Karpas-422 (cell line): ENCODE data around the gene NRG3. TPM values are rescaled to one million over a fixed set of nuclear protein-coding genes. Genes with fewer than 3 reads are reported as not detected.

Experiments used
- DNase-seq: peaks from one replicate; pipeline ENCODE4 v3.0.0-alpha.2; 2015
- H2AFZ ChIP-seq: fragments of 200-600 bp; sonication (generic); 2 replicates; pipeline ENCODE4 v1.6.1; 2014; ENCODE audit warnings: antibody characterized with exemption, low read length, mixed read lengths
- H3K27ac ChIP-seq: fragments of 200-600 bp; sonication (generic); 2 replicates; pipeline ENCODE4 v1.5.1; 2014; ENCODE audit warnings: mild to moderate bottlenecking, low read length, moderate library complexity
- H3K27me3 ChIP-seq: fragments of 200-600 bp; sonication (generic); 2 replicates; pipeline ENCODE4 v1.6.1; 2014; ENCODE audit warnings: low read length, mixed read lengths
- H3K36me3 ChIP-seq: fragments of 200-600 bp; sonication (generic); 2 replicates; pipeline ENCODE4 v1.6.1; 2014; ENCODE audit warnings: low read length, mixed read lengths; ENCODE audit not compliant: insufficient read depth
- H3K4me1 ChIP-seq: fragments of 200-600 bp; sonication (generic); 2 replicates; pipeline ENCODE4 v1.6.1; 2014; ENCODE audit warnings: mild to moderate bottlenecking, low read length, mixed read lengths
- H3K4me2 ChIP-seq: fragments of 200-600 bp; sonication (generic); 2 replicates; pipeline ENCODE4 v1.6.1; 2014; ENCODE audit warnings: low read length, low read depth, mild to moderate bottlenecking; ENCODE audit not compliant: poor library complexity, severe bottlenecking
- H3K4me3 ChIP-seq: fragments of 200-600 bp; sonication (generic); 2 replicates; pipeline ENCODE4 v1.5.1; 2014; ENCODE audit warnings: mild to moderate bottlenecking, antibody characterized with exemption, low read length, mixed read lengths
- H3K79me2 ChIP-seq: fragments of 200-600 bp; sonication (generic); 2 replicates; pipeline ENCODE4 v1.6.1; 2014; ENCODE audit warnings: mild to moderate bottlenecking, low read length, mixed read lengths
- H3K9ac ChIP-seq: fragments of 200-600 bp; sonication (generic); 2 replicates; pipeline ENCODE4 v1.6.0; 2014; ENCODE audit warnings: low read length
- H3K9me2 ChIP-seq: fragments of 200-600 bp; sonication (generic), shearing (Covaris generic); replicated peaks from 2 replicates; pipeline ENCODE4 v1.6.0; 2014; ENCODE audit warnings: mild to moderate bottlenecking, low read length, moderate library complexity; ENCODE audit not compliant: insufficient read depth
- H3K9me3 ChIP-seq: fragments of 300-700, 200-600 bp; sonication (generic); 2 replicates; pipeline ENCODE4 v1.6.1; 2014; ENCODE audit warnings: low read length, mixed read lengths
- H4K20me1 ChIP-seq: fragments of 200-600 bp; sonication (generic); 2 replicates; pipeline ENCODE4 v1.6.1; 2014; ENCODE audit warnings: mild to moderate bottlenecking, antibody characterized with exemption, low read length, low read depth; ENCODE audit not compliant: insufficient read depth
- total RNA-seq: library from RNA; depleted of rRNA; stranded (reverse); fragments of >200 nt; shearing (Covaris generic); gene quantifications from 2 replicates; pipeline ENCODE4 v1.2.3, GENCODE V29; 2014; ENCODE audit warnings: low replicate concordance

NRG3 gene
- total RNA-seq, 1 experiment from 2014 or later, result not detected

DNA sequence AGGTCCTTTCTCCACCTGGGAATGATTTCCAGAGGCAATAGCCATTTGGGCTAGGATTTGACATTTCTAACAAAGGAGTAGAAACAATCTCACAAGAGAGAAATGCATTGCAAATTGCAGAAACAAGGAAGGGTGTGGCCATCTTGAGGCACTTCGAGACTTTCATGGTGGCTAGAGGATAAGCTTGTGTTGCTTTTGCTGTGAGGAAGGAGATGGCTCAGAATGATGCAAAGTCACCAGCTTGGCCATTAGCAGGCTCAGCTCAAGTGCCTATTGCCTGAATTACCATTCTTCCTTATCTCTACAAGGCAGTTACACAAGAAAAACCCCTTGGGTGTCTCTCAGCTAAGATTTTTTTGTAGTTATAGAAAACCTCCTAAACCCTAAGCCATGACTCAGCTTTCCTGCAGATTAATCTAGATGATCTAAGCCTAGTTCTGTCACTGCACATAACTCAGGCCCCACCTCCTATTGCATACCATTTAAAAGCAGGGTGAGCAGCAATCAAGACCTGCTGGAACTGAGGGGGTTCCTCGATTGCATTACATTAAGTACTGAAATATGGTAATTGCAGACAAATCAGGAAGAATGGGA, 683.1 kb downstream of the NRG3 start:
- Histone ChIP-seq H3K27me3 (no peaks in the 10 kb centered on the region), H3K79me2 (no peaks in the 10 kb centered on the region), H3K4me2 (no peak overlapping the region), H3K4me3 (no peak overlapping the region), H3K36me3 (no peaks in the 10 kb centered on the region), H2AFZ (no peak overlapping the region), H3K27ac (no peak overlapping the region), H3K9me3 (no peaks in the 10 kb centered on the region), H4K20me1 (no peaks in the 10 kb centered on the region), H3K4me1 (no peaks in the 10 kb centered on the region), H3K9me2 (no peaks in the 10 kb centered on the region), H3K9ac (no peak overlapping the region)
- no peak for DNase-seq

DNA sequence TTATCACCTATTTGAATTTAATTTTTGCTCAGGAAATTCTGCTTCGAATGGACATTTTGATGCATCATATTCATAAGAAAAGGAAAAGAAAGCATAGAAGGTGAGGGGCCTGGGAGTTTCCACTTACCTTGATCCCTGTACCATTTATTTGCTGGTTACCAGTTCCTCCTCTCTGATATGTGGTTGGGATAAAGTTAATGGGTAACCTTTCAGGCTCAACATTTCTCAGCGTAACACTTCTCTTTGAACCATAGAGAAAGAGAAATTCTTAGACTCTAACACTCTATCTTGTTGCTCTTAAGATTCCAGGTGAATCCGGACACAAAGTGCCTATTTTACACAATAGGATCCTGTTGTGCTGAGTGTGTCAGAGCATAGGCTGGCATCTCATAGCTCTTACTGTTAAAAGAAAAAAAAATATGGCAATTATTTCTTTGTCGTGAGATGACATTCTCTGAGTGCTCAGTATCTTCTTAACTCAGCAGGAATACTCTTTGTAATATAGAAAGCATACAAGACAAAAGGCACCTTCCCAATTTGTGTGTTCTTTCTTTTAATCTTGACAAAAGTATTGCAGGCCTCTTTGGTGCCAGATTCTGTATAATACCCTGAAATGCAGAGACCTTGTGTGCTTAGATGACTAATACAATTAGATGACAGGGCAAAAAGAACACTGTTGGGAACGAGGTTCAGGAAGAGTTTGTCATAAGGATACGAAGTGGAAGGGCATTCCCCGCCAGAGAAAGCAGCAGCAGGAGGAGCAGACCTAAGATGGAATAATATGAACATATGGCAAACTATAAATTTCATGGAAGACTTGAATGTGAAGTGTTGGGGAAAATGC, 689.6 kb downstream of the NRG3 start:
- no peaks in the 10 kb centered on the region for H4K20me1 ChIP-seq
- no peaks in the 10 kb centered on the region for H3K36me3 ChIP-seq
- no peaks in the 10 kb centered on the region for H3K9me3 ChIP-seq
- H3K4me2 ChIP-seq, result no peak overlapping the region
- no peaks in the 10 kb centered on the region for H3K79me2 ChIP-seq
- no peaks in the 10 kb centered on the region for H3K9me2 ChIP-seq
- no peak overlapping the region for H3K9ac ChIP-seq
- H2AFZ ChIP-seq, result no peak overlapping the region
- DNase-seq, result no peak
- H3K27me3 ChIP-seq, result no peaks in the 10 kb centered on the region
- no peak overlapping the region for H3K27ac ChIP-seq
- H3K4me3 ChIP-seq, result no peak overlapping the region
- no peaks in the 10 kb centered on the region for H3K4me1 ChIP-seq

DNA sequence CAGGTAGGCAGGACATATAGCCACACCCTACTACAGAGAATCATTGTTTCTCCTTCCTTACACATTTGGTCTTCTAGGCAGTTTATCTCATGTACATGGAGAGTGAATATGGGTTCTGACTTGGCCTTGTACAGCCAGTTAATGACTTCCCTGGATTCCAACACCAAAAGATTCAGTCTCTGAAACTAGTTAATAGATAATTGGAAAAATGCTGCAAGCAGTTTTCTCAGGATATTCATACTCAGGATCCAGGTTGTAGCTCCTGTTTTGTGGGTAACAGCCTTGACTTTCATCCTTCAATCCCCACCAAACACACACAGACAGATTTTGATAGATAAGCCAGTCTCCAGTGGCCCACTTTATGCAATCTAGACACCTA, 690.2 kb downstream of the NRG3 start:
- no peaks in the 10 kb centered on the region for H3K27me3 ChIP-seq
- no peak overlapping the region for H2AFZ ChIP-seq
- no peaks in the 10 kb centered on the region for H3K36me3 ChIP-seq
- no peaks in the 10 kb centered on the region for H3K9me3 ChIP-seq
- no peak overlapping the region for H3K4me3 ChIP-seq
- no peaks in the 10 kb centered on the region for H3K4me1 ChIP-seq
- H4K20me1 ChIP-seq, result no peaks in the 10 kb centered on the region
- no peak overlapping the region for H3K4me2 ChIP-seq
- H3K27ac ChIP-seq, result no peak overlapping the region
- H3K9ac ChIP-seq, result no peak overlapping the region
- H3K9me2 ChIP-seq, result no peaks in the 10 kb centered on the region
- no peak for DNase-seq
- H3K79me2 ChIP-seq, result no peaks in the 10 kb centered on the region

DNA sequence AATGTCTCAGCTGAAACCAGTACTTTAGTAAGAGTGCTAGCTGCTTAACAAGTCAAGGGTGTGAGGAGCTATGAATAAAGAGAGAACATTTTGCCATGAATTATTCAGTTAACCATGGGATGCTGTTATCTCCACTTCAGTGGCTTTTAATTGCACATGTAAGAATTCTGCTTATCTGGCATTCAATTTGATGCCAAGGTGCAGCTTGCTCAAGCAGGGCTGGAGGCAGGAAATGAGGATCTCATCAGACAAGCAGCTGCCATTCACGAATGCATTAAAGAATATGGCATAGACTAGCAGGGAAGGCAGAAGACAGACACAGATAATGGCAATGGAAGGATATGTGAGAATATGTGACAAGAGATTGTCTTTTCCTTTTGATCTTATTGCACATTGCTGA, 697.8 kb downstream of the NRG3 start:
- H3K9ac ChIP-seq, result no peak overlapping the region
- no peak overlapping the region for H3K4me3 ChIP-seq
- H2AFZ ChIP-seq, result no peak overlapping the region
- no peaks in the 10 kb centered on the region for H3K4me1 ChIP-seq
- H3K9me3 ChIP-seq, result no peaks in the 10 kb centered on the region
- H3K9me2 ChIP-seq, result no peaks in the 10 kb centered on the region
- no peak overlapping the region for H3K4me2 ChIP-seq
- H3K27me3 ChIP-seq, result no peaks in the 10 kb centered on the region
- no peak overlapping the region for H3K27ac ChIP-seq
- H3K36me3 ChIP-seq, result no peaks in the 10 kb centered on the region
- DNase-seq, result no peak
- no peaks in the 10 kb centered on the region for H3K79me2 ChIP-seq
- H4K20me1 ChIP-seq, result no peaks in the 10 kb centered on the region

DNA sequence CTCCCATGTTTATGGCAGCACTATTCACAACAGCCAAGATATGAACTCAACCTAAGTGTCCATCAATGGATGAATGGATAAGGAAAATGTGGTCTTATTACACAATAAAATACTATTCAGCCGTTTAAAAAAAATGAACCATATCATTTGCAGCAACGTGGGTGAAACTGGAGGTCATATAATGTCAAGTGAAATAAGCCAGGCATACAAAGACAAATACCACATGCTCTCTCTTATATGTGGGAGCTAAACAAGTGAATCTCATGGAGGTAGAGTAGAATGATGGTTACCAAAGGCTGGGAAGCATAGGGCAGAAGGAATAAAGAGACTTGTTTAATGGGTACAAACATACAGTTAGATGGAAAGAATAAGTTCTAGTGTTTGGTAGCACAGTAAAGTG, 699.1 kb downstream of the NRG3 start:
- Histone ChIP-seq H3K36me3 (no peaks in the 10 kb centered on the region), H3K79me2 (no peaks in the 10 kb centered on the region), H3K9me2 (no peaks in the 10 kb centered on the region), H3K27ac (no peak overlapping the region), H2AFZ (no peak overlapping the region), H3K4me2 (no peak overlapping the region), H3K9ac (no peak overlapping the region), H4K20me1 (no peaks in the 10 kb centered on the region), H3K4me1 (no peaks in the 10 kb centered on the region), H3K27me3 (no peaks in the 10 kb centered on the region), H3K9me3 (no peaks in the 10 kb centered on the region), H3K4me3 (no peak overlapping the region)
- no peak for DNase-seq

DNA sequence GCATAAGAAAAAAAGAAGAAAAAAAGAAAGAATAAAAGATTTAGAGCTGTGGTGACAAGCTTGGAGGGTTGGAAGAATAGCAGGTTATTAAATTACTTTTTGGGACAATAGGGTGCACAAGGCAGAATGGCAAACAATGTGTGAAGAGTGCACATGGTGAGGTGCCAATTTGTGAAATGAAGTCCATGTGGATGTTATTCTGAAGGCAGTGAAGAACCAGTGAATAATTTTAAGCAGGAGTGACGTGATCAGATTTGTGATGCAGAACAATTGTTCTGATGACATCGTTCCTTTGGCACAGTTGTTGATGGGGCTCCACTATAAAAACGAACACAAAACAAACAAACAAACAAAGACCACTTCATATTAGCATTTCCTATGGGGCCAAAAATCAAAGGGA, 700.3 kb downstream of the NRG3 start:
- Histone ChIP-seq H3K27me3 (no peaks in the 10 kb centered on the region), H3K9me3 (no peaks in the 10 kb centered on the region), H3K4me2 (no peak overlapping the region), H3K9ac (no peak overlapping the region), H3K4me1 (no peaks in the 10 kb centered on the region), H2AFZ (no peak overlapping the region), H3K9me2 (no peaks in the 10 kb centered on the region), H3K36me3 (no peaks in the 10 kb centered on the region), H3K79me2 (no peaks in the 10 kb centered on the region), H3K4me3 (no peak overlapping the region), H3K27ac (no peak overlapping the region), H4K20me1 (no peaks in the 10 kb centered on the region)
- DNase-seq, result no peak

DNA sequence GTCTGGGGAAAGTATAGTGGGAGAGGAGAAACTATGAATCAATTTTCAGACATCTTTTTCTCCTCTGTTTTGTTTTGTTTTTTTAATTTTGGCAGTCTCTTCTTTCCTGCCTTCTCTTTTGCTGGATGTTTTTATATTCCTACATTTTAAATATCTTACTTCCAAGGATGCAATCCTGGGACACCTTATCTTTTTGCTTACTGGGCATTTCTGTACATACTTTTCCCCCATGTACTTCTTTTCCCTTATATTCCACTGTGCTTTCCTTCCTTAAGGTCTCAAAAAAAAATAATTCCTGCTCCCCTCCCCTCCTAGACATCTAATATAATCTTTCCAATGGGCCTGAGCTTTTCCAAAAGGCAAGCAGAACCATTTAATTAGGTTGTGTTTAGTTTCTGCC, 701.1 kb downstream of the NRG3 start:
- H3K4me1 ChIP-seq, result no peaks in the 10 kb centered on the region
- no peak overlapping the region for H3K4me3 ChIP-seq
- no peak overlapping the region for H3K4me2 ChIP-seq
- H3K9me3 ChIP-seq, result no peaks in the 10 kb centered on the region
- no peak for DNase-seq
- no peak overlapping the region for H3K9ac ChIP-seq
- no peak overlapping the region for H2AFZ ChIP-seq
- H4K20me1 ChIP-seq, result no peaks in the 10 kb centered on the region
- no peaks in the 10 kb centered on the region for H3K27me3 ChIP-seq
- H3K79me2 ChIP-seq, result no peaks in the 10 kb centered on the region
- no peaks in the 10 kb centered on the region for H3K9me2 ChIP-seq
- no peaks in the 10 kb centered on the region for H3K36me3 ChIP-seq
- no peak overlapping the region for H3K27ac ChIP-seq

DNA sequence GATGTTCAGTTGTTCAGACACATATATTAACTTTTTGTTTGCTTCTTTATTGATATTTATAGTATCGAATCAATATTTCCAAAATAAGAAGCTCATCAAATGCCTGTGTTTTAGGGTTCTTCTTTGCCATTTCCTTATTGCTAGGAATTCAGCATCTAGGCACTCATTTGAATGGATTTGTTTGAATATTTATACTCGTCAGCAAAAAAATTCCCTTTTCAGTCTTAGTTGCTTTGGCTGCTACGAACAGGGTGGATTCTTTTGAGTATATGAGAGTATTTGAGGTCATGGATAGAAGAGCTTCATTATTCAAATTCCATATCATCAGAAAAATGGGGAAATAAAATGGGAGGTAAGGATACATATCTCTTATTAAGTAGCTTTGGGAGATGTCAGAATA, 706.9 kb downstream of the NRG3 start:
- no peaks in the 10 kb centered on the region for H3K36me3 ChIP-seq
- no peaks in the 10 kb centered on the region for H4K20me1 ChIP-seq
- H3K9ac ChIP-seq, result no peak overlapping the region
- H3K4me1 ChIP-seq, result no peaks in the 10 kb centered on the region
- no peak overlapping the region for H3K4me2 ChIP-seq
- H3K9me3 ChIP-seq, result no peaks in the 10 kb centered on the region
- H3K27ac ChIP-seq, result no peak overlapping the region
- no peak overlapping the region for H3K4me3 ChIP-seq
- H3K9me2 ChIP-seq, result no peaks in the 10 kb centered on the region
- no peaks in the 10 kb centered on the region for H3K27me3 ChIP-seq
- H3K79me2 ChIP-seq, result no peaks in the 10 kb centered on the region
- DNase-seq, result no peak
- no peak overlapping the region for H2AFZ ChIP-seq
